Stomach (tissue), 4 donors: ENCODE data around the gene POLR2L.
A peak's percentile ranks its signal among the peaks of the same experiment; 100 is the strongest.

Source experiments
- CTCF ChIP-seq, 7 experiments: fragments of 450-650 bp in 4 of 7; fragments of 200-600 bp in 3 of 7; sonication (generic) in 3 of 7; IDR thresholded peaks; one replicate each; pipeline ENCODE4 v1.5.1; 2016 to 2019; ENCODE audit warnings: antibody characterized with exemption in 7 of 7, control low read depth in 2 of 7, mild to moderate bottlenecking in 1 of 7
- EP300 ChIP-seq: sonication (generic); formaldehyde crosslinking; IDR thresholded peaks from one replicate; pipeline ENCODE4 v1.6.1; 2017; ENCODE audit warnings: antibody characterized with exemption
- POLR2A ChIP-seq, 4 donors: fragments of 450-650 bp; IDR thresholded peaks; one replicate each; pipeline ENCODE4 v1.6.1; 2016; ENCODE audit warnings: antibody characterized with exemption in 4 of 4, control low read depth in 2 of 4, mild to moderate bottlenecking in 1 of 4, moderate library complexity in 1 of 4

DNA sequence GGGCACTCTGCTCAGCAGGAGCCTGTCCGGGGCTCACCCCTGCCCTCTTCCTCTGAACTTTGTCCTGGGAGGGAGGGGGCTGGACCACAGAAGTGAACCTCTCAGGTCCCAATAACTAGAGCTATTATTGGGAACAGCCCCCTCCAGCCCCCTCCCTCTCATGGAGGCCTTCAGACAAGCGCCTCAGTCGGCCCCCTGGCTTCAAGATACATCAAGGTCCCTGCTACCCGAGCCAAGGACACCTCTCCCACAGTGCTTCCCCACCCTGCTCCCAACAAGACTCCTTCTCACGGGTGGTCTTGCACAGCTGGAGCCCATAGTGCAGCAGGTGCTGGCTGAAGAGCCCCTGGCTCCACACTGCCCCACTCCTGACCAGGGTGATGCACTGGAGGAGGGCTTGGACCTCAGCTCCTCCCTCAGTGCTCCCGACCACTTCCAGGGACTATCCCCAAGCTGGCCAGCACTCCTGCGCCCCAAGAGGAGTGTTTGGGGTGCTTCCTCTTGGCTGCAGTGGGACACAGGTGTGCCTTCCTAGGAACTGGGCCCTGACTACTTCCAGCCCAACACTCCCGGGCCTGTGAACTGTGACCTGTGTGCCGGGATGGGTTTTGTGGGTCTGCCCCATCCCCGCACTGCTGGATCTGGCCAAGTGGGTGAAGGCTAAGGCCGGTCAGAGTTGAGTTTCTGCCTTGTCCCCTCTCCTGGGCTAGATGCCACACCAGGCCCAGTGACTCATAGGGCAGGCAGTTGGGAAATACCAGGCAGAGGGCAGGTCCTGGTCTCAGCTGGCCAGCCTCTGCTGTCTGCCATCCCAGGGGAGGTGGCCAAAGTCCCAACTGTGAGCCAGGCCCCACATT is 21.4 kb downstream of the POLR2L start:
- no peak for TF ChIP-seq CTCF (IDR thresholded peaks at IDR 0.05)
- no peak for TF ChIP-seq POLR2A (IDR thresholded peaks at IDR 0.05)
- TF ChIP-seq EP300 = peak; percentile 27
